H9 (cell line): ENCODE data around the gene KCNK5. TPM values are rescaled to one million over a fixed set of nuclear protein-coding genes. Genes with fewer than 3 reads are reported as not detected.

Experiments
- DNase-seq: peaks from one replicate; pipeline ENCODE4 v3.0.0-alpha.2; 2017
- H2AFZ ChIP-seq: one replicate; pipeline ENCODE4 v1.6.1; 2013; ENCODE audit warnings: mild to moderate bottlenecking, low read length, control low read depth, moderate library complexity
- H2AK5ac ChIP-seq: 2 replicates; pipeline ENCODE4 v1.6.1; 2013; ENCODE audit warnings: low read length, control low read depth, mixed read lengths; ENCODE audit not compliant: insufficient read length
- H2BK120ac ChIP-seq: one replicate; pipeline ENCODE4 v1.6.1; 2013; ENCODE audit warnings: low read depth, mild to moderate bottlenecking, low read length, control low read depth, inconsistent platforms; ENCODE audit not compliant: poor library complexity, severe bottlenecking
- H2BK12ac ChIP-seq: 2 replicates; pipeline ENCODE4 v1.6.1; 2013; ENCODE audit warnings: low read length, control low read depth, mixed read lengths, low read depth; ENCODE audit not compliant: insufficient read length
- H2BK15ac ChIP-seq: 2 replicates; pipeline ENCODE4 v1.6.1; 2013; ENCODE audit warnings: low read depth, low read length, control low read depth
- H2BK20ac ChIP-seq: one replicate; pipeline ENCODE4 v1.6.1; 2013; ENCODE audit warnings: low read depth, mild to moderate bottlenecking, low read length, control low read depth, inconsistent platforms; ENCODE audit not compliant: poor library complexity, severe bottlenecking
- H2BK5ac ChIP-seq: 2 replicates; pipeline ENCODE4 v1.6.1; 2013; ENCODE audit warnings: low read length, control low read depth, mixed read lengths; ENCODE audit not compliant: insufficient read length
- H3K14ac ChIP-seq: 2 replicates; pipeline ENCODE4 v1.6.1; 2013; ENCODE audit warnings: low read length, control low read depth; ENCODE audit not compliant: insufficient read depth
- H3K18ac ChIP-seq: 2 replicates; pipeline ENCODE4 v1.6.1; 2013; ENCODE audit warnings: low read depth, mild to moderate bottlenecking, mixed read lengths, low read length, control low read depth; ENCODE audit not compliant: insufficient read length
- H3K23ac ChIP-seq: 2 replicates; pipeline ENCODE4 v1.6.1; 2013; ENCODE audit warnings: low read length, control low read depth, mixed read lengths, low read depth; ENCODE audit not compliant: insufficient read length
- H3K23me2 ChIP-seq: 2 replicates; pipeline ENCODE4 v1.6.1; 2013; ENCODE audit warnings: low read depth, mild to moderate bottlenecking, mixed read lengths, low read length, control low read depth; ENCODE audit not compliant: insufficient read length, poor library complexity, severe bottlenecking
- H3K27ac ChIP-seq: 2 replicates; pipeline ENCODE4 v1.5.1; 2013; ENCODE audit warnings: low read length, control low read depth, mixed read lengths, low read depth; ENCODE audit not compliant: insufficient read length
- H3K27me3 ChIP-seq: 2 replicates; pipeline ENCODE4 v1.6.1; 2013; ENCODE audit warnings: low read length, control low read depth, inconsistent platforms; ENCODE audit not compliant: insufficient read depth
- H3K4ac ChIP-seq: 2 replicates; pipeline ENCODE4 v1.6.1; 2013; ENCODE audit warnings: low read depth, mild to moderate bottlenecking, control low read depth, inconsistent platforms, low read length, moderate library complexity
- H3K4me1 ChIP-seq: 2 replicates; pipeline ENCODE4 v1.6.1; 2013; ENCODE audit warnings: low read length, control low read depth, inconsistent platforms; ENCODE audit not compliant: insufficient read depth
- H3K4me2 ChIP-seq: 2 replicates; pipeline ENCODE4 v1.6.1; 2013; ENCODE audit warnings: low read length, control low read depth, mixed read lengths; ENCODE audit not compliant: insufficient read length, insufficient read depth
- H3K56ac ChIP-seq: 2 replicates; pipeline ENCODE4 v1.6.1; 2013; ENCODE audit warnings: low read depth, mild to moderate bottlenecking, mixed read lengths, low read length, control low read depth; ENCODE audit not compliant: insufficient read length
- H3K79me1 ChIP-seq: 2 replicates; pipeline ENCODE4 v1.6.1; 2013; ENCODE audit warnings: low read depth, mild to moderate bottlenecking, moderate library complexity, low read length, control low read depth, inconsistent platforms; ENCODE audit not compliant: insufficient read depth, poor library complexity, severe bottlenecking
- H3K79me2 ChIP-seq: 2 replicates; pipeline ENCODE4 v1.6.1; 2013; ENCODE audit warnings: low read length, control low read depth, inconsistent platforms; ENCODE audit not compliant: insufficient read depth
- H3K9ac ChIP-seq: 2 replicates; pipeline ENCODE4 v1.6.1; 2013; ENCODE audit warnings: low read length, control low read depth, mixed read lengths; ENCODE audit not compliant: insufficient read length; ENCODE audit errors: extremely low read depth
- H3K9me3 ChIP-seq: one replicate; pipeline ENCODE4 v1.6.1; 2013; ENCODE audit warnings: low read depth, low read length, inconsistent platforms; ENCODE audit not compliant: control insufficient read depth
- H3T11ph ChIP-seq: one replicate; pipeline ENCODE4 v1.6.1; 2013; ENCODE audit warnings: mild to moderate bottlenecking, low read length, control low read depth, inconsistent platforms
- H4K20me1 ChIP-seq: one replicate; pipeline ENCODE4 v1.6.1; 2013; ENCODE audit not compliant: control insufficient read depth, insufficient read length, insufficient read depth
- H4K5ac ChIP-seq: 2 replicates; pipeline ENCODE4 v1.6.1; 2013; ENCODE audit warnings: low read depth, mild to moderate bottlenecking, mixed read lengths, low read length, control low read depth; ENCODE audit not compliant: insufficient read length
- H4K8ac ChIP-seq: replicated peaks from 2 replicates; pipeline ENCODE4 v1.6.1; 2013; ENCODE audit warnings: low read length, control low read depth, mixed read lengths, low read depth; ENCODE audit not compliant: insufficient read length
- H4K91ac ChIP-seq: 2 replicates; pipeline ENCODE4 v1.6.1; 2013; ENCODE audit warnings: low read depth, mild to moderate bottlenecking, moderate library complexity, mixed read lengths, low read length, control low read depth; ENCODE audit not compliant: insufficient read length
- H3K27ac Mint-ChIP-seq, 3 experiments: 2 replicates in 2 of 3; 3 replicates in 1 of 3; pipeline ENCODE4 v1.8.0; 2020 to 2021; ENCODE audit warnings: mixed read lengths in 3 of 3, mild to moderate bottlenecking in 1 of 3, moderate library complexity in 1 of 3
- H3K27me3 Mint-ChIP-seq: 2 replicates; pipeline ENCODE4 v1.8.0; 2021; ENCODE audit warnings: low read depth, mild to moderate bottlenecking, moderate library complexity, mixed read lengths
- H3K36me3 Mint-ChIP-seq, 3 experiments: 2 replicates in 2 of 3; 3 replicates in 1 of 3; pipeline ENCODE4 v1.8.0; 2020 to 2021; ENCODE audit warnings: low read depth in 3 of 3, mixed read lengths in 3 of 3; ENCODE audit not compliant: insufficient read depth in 1 of 3
- H3K4me1 Mint-ChIP-seq, 2 experiments: 2 replicates each; pipeline ENCODE4 v1.8.0; 2020; ENCODE audit warnings: mixed read lengths in 2 of 2
- H3K4me3 Mint-ChIP-seq, 2 experiments: 2 replicates in 1 of 2; 3 replicates in 1 of 2; pipeline ENCODE4 v1.8.0; 2020 to 2021; ENCODE audit warnings: mild to moderate bottlenecking in 2 of 2, mixed read lengths in 2 of 2, moderate library complexity in 1 of 2
- H3K9me3 Mint-ChIP-seq, 2 experiments: 2 replicates in 1 of 2; 3 replicates in 1 of 2; pipeline ENCODE4 v1.8.0; 2020; ENCODE audit warnings: mild to moderate bottlenecking in 2 of 2, mixed read lengths in 2 of 2, moderate library complexity in 1 of 2
- CTCF ChIP-seq: fragments of 200-600 bp; sonication (generic); conservative IDR thresholded peaks from 3 replicates; pipeline ENCODE4 v1.8.0; 2021; ENCODE audit warnings: antibody characterized with exemption, mild to moderate bottlenecking
- WGBS: extraction: QIAGEN DNeasy Blood & Tissue Kit; methylation state at CpG from one replicate; pipeline ENCODE4 v1.1.7; 2013; ENCODE audit warnings: missing lambda C conversion rate, low lambda C conversion rate, mixed read lengths; ENCODE audit not compliant: insufficient read length; ENCODE audit errors: extremely low coverage; 5-methylcytosine and 5-hydroxymethylcytosine counted together
- total RNA-seq: library from RNA; stranded (reverse); gene quantifications from 2 replicates; pipeline ENCODE4 v1.2.1, GENCODE V29; 2021

Gene KCNK5
- total RNA-seq, 1 experiment from 2014 or later: 30.0 TPM

- H3K4me2 ChIP-seq: no peak overlapping the region
- no peak overlapping the region for H2BK12ac ChIP-seq
- H3K9me3 Mint-ChIP-seq: peaks cover 16 to 18% of the 10 kb centered on the region in 2 experiments; a peak in 4 of 5 replicates
- H3K27me3 ChIP-seq: no peaks in the 10 kb centered on the region
- no peak overlapping the region for H3K56ac ChIP-seq
- no peak for TF ChIP-seq CTCF
- no peak overlapping the region for H2AFZ ChIP-seq
- H3K4me3 Mint-ChIP-seq: no peak overlapping the region
- no peak for DNase-seq
- H3K79me1 ChIP-seq: no peaks in the 10 kb centered on the region
- H2BK15ac ChIP-seq: no peak overlapping the region
- no peaks in the 10 kb centered on the region for H4K20me1 ChIP-seq
- peaks cover 0 to 2% of the 10 kb centered on the region in 2 experiments; a peak in 1 of 4 replicates for H3K4me1 Mint-ChIP-seq
- no peak overlapping the region for H3K27ac Mint-ChIP-seq
- no peak overlapping the region for H3K4ac ChIP-seq
- H3K79me2 ChIP-seq: no peaks in the 10 kb centered on the region
- H3K27me3 Mint-ChIP-seq: no peaks in the 10 kb centered on the region
- no CpG with 5 or more reads among the region's 6 CpGs for WGBS
- no peaks in the 10 kb centered on the region for H3K23me2 ChIP-seq
- no peak overlapping the region for H4K5ac ChIP-seq
- no peak overlapping the region for H4K8ac ChIP-seq
- H2BK5ac ChIP-seq: no peak overlapping the region
- no peak overlapping the region for H3T11ph ChIP-seq
- H3K27ac ChIP-seq: no peak overlapping the region
- peaks cover 11% of the 10 kb centered on the region for H3K9me3 ChIP-seq
- no peak overlapping the region for H2BK120ac ChIP-seq
- H3K14ac ChIP-seq: no peak overlapping the region
- H3K23ac ChIP-seq: no peak overlapping the region
- no peak overlapping the region for H2AK5ac ChIP-seq
- no peaks in the 10 kb centered on the region for H3K4me1 ChIP-seq
- H2BK20ac ChIP-seq: no peak overlapping the region
- no peak overlapping the region for H3K9ac ChIP-seq
- H3K18ac ChIP-seq: no peak overlapping the region
- peaks cover 14 to 21% (median 18%) of the 10 kb centered on the region in 3 experiments for H3K36me3 Mint-ChIP-seq
- H4K91ac ChIP-seq: no peak overlapping the region
These were observed 56.0 kb downstream of the KCNK5 start for GRCh38 chr6:39173270-39173669.
